Heart right ventricle (tissue), 16 donors: ENCODE measurements around the gene TPSB2. TPM values are rescaled to one million over a fixed set of nuclear protein-coding genes. Genes with fewer than 3 reads are reported as not detected.
"Not testable (repeated sequence)": the region's sequence is repeated elsewhere in the genome, so short reads cannot be mapped to it uniquely, and the experiment has no call there.

Experiments used
- ATAC-seq, 8 donors: fragments of 200-7000 bp; cut with Tn5 transposase; one replicate each; pipeline ENCODE4 v1.9.1; 2020; ENCODE audit warnings: mild to moderate bottlenecking in 8 of 8, moderate library complexity in 8 of 8, moderate number of reproducible peaks in 1 of 8
- DNase-seq, 2 donors: peaks; one replicate each; pipeline ENCODE4 v3.0.0-alpha.2; 2020
- H3K27ac ChIP-seq, 10 donors: fragments of 200-600 bp; sonication (generic) in 2 of 10; one replicate each; pipeline versions ENCODE4 v1.5.0 to v1.8.0; 2020 to 2022; ENCODE audit warnings: mild to moderate bottlenecking in 3 of 10
- H3K27me3 ChIP-seq, 7 donors: fragments of 200-600 bp; one replicate each; pipeline ENCODE4 v1.8.0; 2021 to 2022; ENCODE audit warnings: mild to moderate bottlenecking in 2 of 7
- H3K36me3 ChIP-seq, 9 donors: fragments of 200-600 bp; sonication (generic) in 1 of 9; one replicate each; pipeline versions ENCODE4 v1.5.0 to v1.8.0; 2020 to 2022; ENCODE audit warnings: mild to moderate bottlenecking in 2 of 9
- H3K4me1 ChIP-seq, 9 donors: fragments of 200-600 bp; sonication (generic) in 1 of 9; one replicate each; pipeline versions ENCODE4 v1.5.0 to v1.8.0; 2020 to 2022; ENCODE audit warnings: mild to moderate bottlenecking in 4 of 9
- H3K4me3 ChIP-seq, 10 donors: fragments of 200-600 bp; sonication (generic) in 2 of 10; one replicate each; pipeline versions ENCODE4 v1.5.0 to v1.8.0; 2020 to 2022; ENCODE audit warnings: mild to moderate bottlenecking in 7 of 10, moderate library complexity in 2 of 10
- H3K9me3 ChIP-seq, 11 donors: fragments of 200-600 bp in 10 of 11; sonication (generic) in 2 of 11; one replicate each; pipeline versions ENCODE4 v1.5.0 to v1.8.0; 2013 to 2022; ENCODE audit warnings: mild to moderate bottlenecking in 2 of 11, control low read depth in 1 of 11, moderate library complexity in 1 of 11
- WGBS, 2 donors: extraction: QIAGEN DNeasy Blood & Tissue Kit; methylation state at CpG; one replicate each; pipeline ENCODE4 v1.1.7; 2013; ENCODE audit warnings: inconsistent platforms in 1 of 2; 5-methylcytosine and 5-hydroxymethylcytosine counted together
- intact Hi-C, 10 donors: fragments of 100-400 bp; cut with DNase I; formaldehyde crosslinking; loops; one replicate each; pipeline versions ENCODE4 v1.11.1 to v1.14.2; 2022
- long read RNA-seq, 3 donors: library from polyadenylated mRNA; unstranded; transcript quantifications; one replicate each; pipeline ENCODE4 v2.0.0, GENCODE V29; 2020 to 2021
- polyA plus RNA-seq, 2 donors: library from polyadenylated mRNA; stranded (reverse); fragments of 200-250 nt; gene quantifications; one replicate each; pipeline ENCODE4 v1.2.3, GENCODE V29; 2013
- total RNA-seq, 10 donors: library from RNA; stranded (reverse); fragmentation: NEBNext Ultra II Directional in 3 of 10; extraction: Animal tissue kit (Norgen Biotek cat#: 25700) in 3 of 10; gene quantifications; one replicate each; pipeline versions ENCODE4 v1.2.1 to v1.2.4, GENCODE V29; 2021 to 2023
- TF ChIP-seq, protein P1 (sequence below), 9 donors: fragments of 200-600 bp; sonication (generic) in 2 of 9; IDR thresholded peaks; one replicate each; pipeline versions ENCODE4 v1.5.0 to v1.8.0; 2021 to 2022; ENCODE audit warnings: antibody characterized with exemption in 9 of 9, mild to moderate bottlenecking in 5 of 9, moderate library complexity in 1 of 9
- donor health status: Arrhythmogenic right ventricular cardiomyopathy.
- donor health status: ischemic (EF 13 %, LVEDD 7.1; RV severe dilation, severe dysfunction).
- donor health status: healthy with polysubstance abuse.
- donor health status: DM: no; HTN: yes; CAD: no.
- donor health status: DM: no; HTN: no; CAD: no.
- donor health status: ischemic (EF 25% LVEDD 6.9; RV normal size, moderate dysfunction).
- donor health status: ischemic (EF 25% LVEDD 5.7; RV mildly dilated, moderate dysfunction).
- donor health status: healthy.
- donor health status: DM: yes; HTN: yes; CAD: no.
- donor health status: Ischemic cardiomyopathy.
- donor health status: ischemic (EF 35%, LVEDD 5.7; RV mildly dilated, moderate dysfunction).
- donor health status: nonischemic (EF 11% LVEDD 7.7; RV severe dilation, severe dysfunction).
- donor health status: DM: yes; HTN: yes; CAD: no.
- donor health status: PGD.
- donor health status: ischemic (EF 29% LVEDD 5.4; RV normal size, mild dysfunction).
- donor health status: nonischemic (EF 23%, LVEDD 6.1; RV moderate dilation, normal function).

The TPSB2 gene
- total RNA-seq (1 to 10 TPM in 7 of 10 donors, under 1 TPM in 3; 0.33 to 5.2 (median 1.8) TPM), polyA plus RNA-seq (1 to 10 TPM; 1.7 to 6.4 TPM)
- long read RNA-seq, donor 1, partial matches to known transcripts, result 0 of 1 reads
- long read RNA-seq, donor 1, other reads (novel, unspliced or antisense), result 1 of 1 reads
- long read RNA-seq, donor 2, partial matches to known transcripts, result 0 of 1 reads
- long read RNA-seq, donor 2, other reads (novel, unspliced or antisense), result 0 of 1 reads
- long read RNA-seq, donor 3, partial matches to known transcripts, result 0 of 1 reads
- long read RNA-seq, donor 3, other reads (novel, unspliced or antisense), result 0 of 1 reads

- 88% methylated on average over 5 of the region's 11 CpGs; no CpG with 5 or more reads in 1 of the 2 donors for WGBS, 2 donors
- intact Hi-C loops, ATAC-seq: not testable (repeated sequence)
These were observed at the start of gene TPSB2 for GRCh38 chr16:1230084-1230470. TPSB2 (minus strand) TSS chr16:1230184; CDS start chr16:1229951, 233 bp downstream.

GRCh38 chr16:1279081-1279944, 49.3 kb upstream of the TPSB2 start:
- Histone ChIP-seq H3K4me3 (no peak overlapping the region), H3K36me3 (no peaks in the 10 kb centered on the region), H3K9me3 (no peaks in the 10 kb centered on the region), H3K4me1 (no peaks in the 10 kb centered on the region), H3K27me3 (peaks cover 0 to 50% (median 38%) of the 10 kb centered on the region in 7 donors), H3K27ac (no peak overlapping the region)
- intact Hi-C loops, result no loop called here
- no peak for DNase-seq
- 75 to 78% methylated on average over 30 of the region's 30 CpGs for WGBS, 2 donors
- ATAC-seq, result no peak
- TF ChIP-seq, protein P1, sequence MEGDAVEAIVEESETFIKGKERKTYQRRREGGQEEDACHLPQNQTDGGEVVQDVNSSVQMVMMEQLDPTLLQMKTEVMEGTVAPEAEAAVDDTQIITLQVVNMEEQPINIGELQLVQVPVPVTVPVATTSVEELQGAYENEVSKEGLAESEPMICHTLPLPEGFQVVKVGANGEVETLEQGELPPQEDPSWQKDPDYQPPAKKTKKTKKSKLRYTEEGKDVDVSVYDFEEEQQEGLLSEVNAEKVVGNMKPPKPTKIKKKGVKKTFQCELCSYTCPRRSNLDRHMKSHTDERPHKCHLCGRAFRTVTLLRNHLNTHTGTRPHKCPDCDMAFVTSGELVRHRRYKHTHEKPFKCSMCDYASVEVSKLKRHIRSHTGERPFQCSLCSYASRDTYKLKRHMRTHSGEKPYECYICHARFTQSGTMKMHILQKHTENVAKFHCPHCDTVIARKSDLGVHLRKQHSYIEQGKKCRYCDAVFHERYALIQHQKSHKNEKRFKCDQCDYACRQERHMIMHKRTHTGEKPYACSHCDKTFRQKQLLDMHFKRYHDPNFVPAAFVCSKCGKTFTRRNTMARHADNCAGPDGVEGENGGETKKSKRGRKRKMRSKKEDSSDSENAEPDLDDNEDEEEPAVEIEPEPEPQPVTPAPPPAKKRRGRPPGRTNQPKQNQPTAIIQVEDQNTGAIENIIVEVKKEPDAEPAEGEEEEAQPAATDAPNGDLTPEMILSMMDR (IDR thresholded peaks at IDR 0.05), result no peak

More at GRCh38 chr16:1230084-1230470, at the start of gene TPSB2:
- not testable (repeated sequence) for H3K27me3 ChIP-seq, H3K9me3 ChIP-seq, DNase-seq, H3K4me3 ChIP-seq, H3K4me1 ChIP-seq, H3K36me3 ChIP-seq, H3K27ac ChIP-seq

DNA sequence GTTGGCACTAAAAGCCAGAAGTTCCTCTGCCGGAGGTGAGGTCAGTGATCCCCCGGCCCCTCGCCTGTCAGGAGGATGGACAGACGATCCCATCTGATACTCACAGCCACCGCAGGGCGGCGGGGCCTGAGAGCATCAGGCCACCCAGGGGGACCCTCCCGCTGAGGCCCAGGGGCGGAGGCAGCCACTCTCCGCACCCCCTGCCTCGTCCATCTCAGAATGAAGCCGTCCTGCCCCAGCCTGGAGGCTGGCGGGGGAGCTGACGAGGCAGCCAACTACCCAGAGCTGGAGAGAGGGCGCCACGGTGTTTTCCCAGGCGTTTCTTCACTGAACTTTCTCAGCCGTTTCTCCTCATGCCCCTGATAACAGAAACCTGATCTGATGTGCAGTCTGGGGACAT, 48.5 kb upstream of the TPSB2 start:
- Histone ChIP-seq H3K36me3 (no peaks in the 10 kb centered on the region), H3K27me3 (peaks cover 0 to 45% (median 37%) of the 10 kb centered on the region in 7 donors), H3K4me1 (no peaks in the 10 kb centered on the region), H3K9me3 (no peaks in the 10 kb centered on the region), H3K4me3 (no peak overlapping the region), H3K27ac (no peak overlapping the region)
- intact Hi-C loops, result no loop called here
- 13 to 23% methylated on average over 17 to 18 of the region's 18 CpGs for WGBS, 2 donors
- TF ChIP-seq, protein P1 (IDR thresholded peaks at IDR 0.05), result no peak
- ATAC-seq (no peak), DNase-seq (no peak)

- no peaks in the 10 kb centered on the region for H3K4me1 ChIP-seq
- intact Hi-C loops, result no loop called here
- no peak for ATAC-seq
- no peaks in the 10 kb centered on the region for H3K9me3 ChIP-seq
- H3K4me3 ChIP-seq, result no peak overlapping the region
- no peaks in the 10 kb centered on the region for H3K36me3 ChIP-seq
- H3K27ac ChIP-seq, result no peak overlapping the region
- TF ChIP-seq, protein P1 (IDR thresholded peaks at IDR 0.05), result no peak
- WGBS, 2 donors, result 37 to 39% methylated on average over 19 to 21 of the region's 21 CpGs
- no peak for DNase-seq
- peaks cover 0 to 45% (median 34%) of the 10 kb centered on the region in 7 donors for H3K27me3 ChIP-seq
These were observed 47.8 kb upstream of the TPSB2 start for GRCh38 chr16:1277617-1278282.
